Measurements from ENCODE around the gene APOBEC4. TPM values are rescaled to one million over a fixed set of nuclear protein-coding genes. Genes with fewer than 3 reads are reported as not detected.
"Not testable (repeated sequence)": the region's sequence is repeated elsewhere in the genome, so short reads cannot be mapped to it uniquely, and the experiment has no call there.

The APOBEC4 gene
- not detected in 2 replicates for total RNA-seq (2014; rRNA removed; shearing (Covaris generic))

- DNase-seq (ENCODE audit: low spot score), result no peak
Measured at GRCh38 chr1:183652547-183653461, at the start of gene APOBEC4. APOBEC4 (minus strand) TSS chr1:183653316; CDS start chr1:183648781, 4,535 bp downstream.

GRCh38 chr1:183702813-183703198, 49.7 kb upstream of the APOBEC4 start:
- DNase-seq (ENCODE audit: low spot score), result peak; percentile 29

- DNase-seq (ENCODE audit: low spot score), result no peak
Measured at GRCh38 chr1:183702087-183702812, 49.1 kb upstream of the APOBEC4 start.

GRCh38 chr1:183699616-183700160, 46.6 kb upstream of the APOBEC4 start:
- DNase-seq (ENCODE audit: low spot score), result peak; percentile 49

GRCh38 chr1:183697814-183698590, 44.9 kb upstream of the APOBEC4 start:
- no peak for DNase-seq (ENCODE audit: low spot score)

- DNase-seq (ENCODE audit: low spot score), result no peak
Measured at GRCh38 chr1:183696981-183697380, 43.9 kb upstream of the APOBEC4 start.

- no peak for DNase-seq (ENCODE audit: low spot score)
Measured at GRCh38 chr1:183694755-183695154, 41.6 kb upstream of the APOBEC4 start.

GRCh38 chr1:183694066-183694465, 41.0 kb upstream of the APOBEC4 start:
- DNase-seq (ENCODE audit: low spot score), result no peak

- DNase-seq (ENCODE audit: low spot score), result no peak
Measured at GRCh38 chr1:183693521-183693920, 40.4 kb upstream of the APOBEC4 start.

- DNase-seq (ENCODE audit: low spot score), result no peak
Measured at GRCh38 chr1:183689762-183690204, 36.7 kb upstream of the APOBEC4 start.

GRCh38 chr1:183688341-183689060, 35.4 kb upstream of the APOBEC4 start:
- DNase-seq (ENCODE audit: low spot score), result no peak

GRCh38 chr1:183687546-183688304, 34.6 kb upstream of the APOBEC4 start:
- no peak for DNase-seq (ENCODE audit: low spot score)

GRCh38 chr1:183686229-183686628, 33.1 kb upstream of the APOBEC4 start:
- DNase-seq (ENCODE audit: low spot score), result no peak

GRCh38 chr1:183685112-183685713, 32.1 kb upstream of the APOBEC4 start:
- DNase-seq (ENCODE audit: low spot score), result peak; percentile 40

- not testable (repeated sequence) for DNase-seq (ENCODE audit: low spot score)
Measured at GRCh38 chr1:183679363-183679762, 26.2 kb upstream of the APOBEC4 start.

GRCh38 chr1:183678819-183679218, 25.7 kb upstream of the APOBEC4 start:
- DNase-seq (ENCODE audit: low spot score), result no peak

- no peak for DNase-seq (ENCODE audit: low spot score)
Measured at GRCh38 chr1:183676586-183677189, 23.6 kb upstream of the APOBEC4 start.

- DNase-seq (ENCODE audit: low spot score), result no peak
Measured at GRCh38 chr1:183675883-183676585, 22.9 kb upstream of the APOBEC4 start.

GRCh38 chr1:183675381-183675780, 22.3 kb upstream of the APOBEC4 start:
- no peak for DNase-seq (ENCODE audit: low spot score)
